ENCODE results near the gene FOXP1.

The FOXP1 gene

DNA sequence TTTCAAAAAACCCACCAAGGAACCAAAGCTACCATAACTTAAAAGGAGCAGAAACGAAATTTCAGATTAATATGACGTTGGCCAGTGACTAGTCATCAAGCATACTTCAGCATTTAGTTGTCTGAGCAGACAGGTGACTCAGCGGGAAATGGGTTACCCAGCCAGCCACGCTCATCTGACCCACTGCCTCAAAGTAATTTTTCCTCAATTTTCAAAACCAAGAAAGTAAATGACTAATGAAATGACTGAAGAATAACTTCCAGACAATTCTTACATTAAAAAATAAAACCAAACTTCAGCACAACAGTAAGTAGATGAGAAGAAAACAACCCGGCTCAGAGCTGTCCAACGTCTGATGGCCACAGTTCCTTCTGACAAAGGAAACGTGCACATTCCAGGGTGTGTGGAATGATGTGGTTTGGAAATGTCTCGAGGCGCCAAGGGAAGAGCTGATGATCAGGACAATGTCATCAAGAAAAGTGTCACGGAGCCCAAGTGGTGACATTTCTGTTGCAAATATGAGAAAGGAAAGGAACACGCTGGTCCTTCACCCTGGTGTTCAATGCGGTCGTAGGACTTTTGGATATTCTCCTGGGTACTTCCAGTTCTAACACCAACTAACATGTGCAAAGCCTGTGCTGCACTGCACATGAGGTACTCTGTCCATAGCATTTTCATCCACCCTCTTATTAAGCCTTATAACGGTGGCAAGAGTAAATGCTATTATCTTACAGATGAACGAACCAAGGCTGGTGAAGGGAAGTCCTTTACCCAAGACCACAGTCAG, 79.1 kb downstream of the FOXP1 start:
- Histone ChIP-seq H3K27ac (peak overlapping the region; percentile 93), H3K36me3 (replicated peaks) (no peaks in the 10 kb centered on the region), H3K27me3 (replicated peaks) (no peaks in the 10 kb centered on the region), H3K4me3 (ENCODE audit: low read depth, low read length) (peak overlapping the region; percentile 2)
- peak; percentile 97 for DNase-seq
- TF ChIP-seq, protein P1, sequence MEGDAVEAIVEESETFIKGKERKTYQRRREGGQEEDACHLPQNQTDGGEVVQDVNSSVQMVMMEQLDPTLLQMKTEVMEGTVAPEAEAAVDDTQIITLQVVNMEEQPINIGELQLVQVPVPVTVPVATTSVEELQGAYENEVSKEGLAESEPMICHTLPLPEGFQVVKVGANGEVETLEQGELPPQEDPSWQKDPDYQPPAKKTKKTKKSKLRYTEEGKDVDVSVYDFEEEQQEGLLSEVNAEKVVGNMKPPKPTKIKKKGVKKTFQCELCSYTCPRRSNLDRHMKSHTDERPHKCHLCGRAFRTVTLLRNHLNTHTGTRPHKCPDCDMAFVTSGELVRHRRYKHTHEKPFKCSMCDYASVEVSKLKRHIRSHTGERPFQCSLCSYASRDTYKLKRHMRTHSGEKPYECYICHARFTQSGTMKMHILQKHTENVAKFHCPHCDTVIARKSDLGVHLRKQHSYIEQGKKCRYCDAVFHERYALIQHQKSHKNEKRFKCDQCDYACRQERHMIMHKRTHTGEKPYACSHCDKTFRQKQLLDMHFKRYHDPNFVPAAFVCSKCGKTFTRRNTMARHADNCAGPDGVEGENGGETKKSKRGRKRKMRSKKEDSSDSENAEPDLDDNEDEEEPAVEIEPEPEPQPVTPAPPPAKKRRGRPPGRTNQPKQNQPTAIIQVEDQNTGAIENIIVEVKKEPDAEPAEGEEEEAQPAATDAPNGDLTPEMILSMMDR (IDR thresholded peaks at IDR 0.05; ENCODE audit: low read depth, low read length, missing control alignments): no peak
- in situ Hi-C loops (cut with HindIII; ENCODE audit: low pct_ligation_motif_present, low sequenced_read_pairs): no loop called here

DNA sequence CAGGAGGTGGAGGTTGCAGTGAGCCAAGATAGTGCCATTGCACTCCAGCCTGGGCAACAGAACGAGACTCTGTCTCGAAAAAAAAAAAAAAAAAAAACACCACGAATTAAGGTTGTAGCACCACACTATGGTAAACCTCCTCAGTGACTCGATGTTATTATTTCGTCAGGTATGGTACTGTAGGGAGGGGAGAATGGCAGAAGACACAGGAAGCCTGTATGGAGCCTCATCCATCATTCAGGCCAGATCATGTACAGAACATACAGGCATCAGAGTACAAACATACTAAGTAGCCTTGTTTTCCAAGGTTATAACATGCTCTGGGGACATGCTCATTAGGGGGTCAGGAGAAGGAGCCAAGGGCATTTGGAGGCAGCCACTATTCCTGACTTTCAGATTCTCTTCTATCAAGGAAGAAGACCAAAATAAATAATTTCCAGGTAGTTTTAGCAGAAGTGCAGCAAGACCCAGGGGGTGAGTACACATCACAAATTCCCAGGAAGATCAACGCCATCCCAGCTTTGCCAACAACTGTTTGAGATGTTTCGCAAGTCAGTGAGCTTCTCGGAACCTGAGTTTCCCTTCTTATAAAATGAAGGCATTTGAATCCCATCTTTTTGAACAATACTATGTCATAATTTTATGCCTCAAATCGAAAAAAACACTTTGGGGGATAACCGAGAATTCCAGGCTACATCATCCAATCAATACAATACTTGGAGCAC, 79.8 kb downstream of the FOXP1 start:
- TF ChIP-seq, protein P1 (IDR thresholded peaks at IDR 0.05; ENCODE audit: low read depth, low read length, missing control alignments): no peak
- Histone ChIP-seq H3K27me3 (replicated peaks) (no peaks in the 10 kb centered on the region), H3K27ac (peak overlapping the region; percentile 93), H3K36me3 (replicated peaks) (no peaks in the 10 kb centered on the region), H3K4me3 (ENCODE audit: low read depth, low read length) (peak overlapping the region; percentile 15)
- DNase-seq: peak; percentile 63
- in situ Hi-C loops (cut with HindIII; ENCODE audit: low pct_ligation_motif_present, low sequenced_read_pairs): no loop called here

GRCh38 chr3:71502066-71502625, 81.4 kb downstream of the FOXP1 start:
- H3K27me3 ChIP-seq (replicated peaks): no peaks in the 10 kb centered on the region
- in situ Hi-C loops (cut with HindIII; ENCODE audit: low pct_ligation_motif_present, low sequenced_read_pairs): no loop called here
- no peaks in the 10 kb centered on the region for H3K36me3 ChIP-seq (replicated peaks)
- no peak overlapping the region for H3K27ac ChIP-seq
- TF ChIP-seq, protein P1 (IDR thresholded peaks at IDR 0.05; ENCODE audit: low read depth, low read length, missing control alignments): no peak
- no peak overlapping the region for H3K4me3 ChIP-seq (ENCODE audit: low read depth, low read length)
- no peak for DNase-seq

DNA sequence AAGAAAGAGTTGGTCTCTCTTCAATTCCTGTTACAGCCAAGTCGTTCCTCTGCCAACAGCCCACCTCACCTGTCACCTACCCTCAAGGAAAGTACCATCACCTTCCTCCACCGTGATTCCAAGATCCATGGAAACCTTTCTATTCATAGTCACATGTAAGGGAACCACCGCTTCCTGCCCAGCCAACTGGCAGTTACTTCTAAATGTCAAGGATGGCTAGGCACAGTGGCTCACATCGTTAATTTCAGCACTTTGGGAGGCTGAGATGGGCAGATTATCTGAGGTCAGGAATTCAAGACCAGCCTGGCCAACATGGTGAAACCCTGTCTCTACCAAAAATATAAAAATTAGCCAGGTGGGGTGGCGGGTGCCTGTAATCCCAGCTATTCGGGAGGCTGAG, 82.8 kb downstream of the FOXP1 start:
- no peak for DNase-seq
- Histone ChIP-seq H3K27ac (no peak overlapping the region), H3K36me3 (replicated peaks) (no peaks in the 10 kb centered on the region), H3K4me3 (ENCODE audit: low read depth, low read length) (no peak overlapping the region), H3K27me3 (replicated peaks) (no peaks in the 10 kb centered on the region)
- in situ Hi-C loops (cut with HindIII; ENCODE audit: low pct_ligation_motif_present, low sequenced_read_pairs): no loop called here
- TF ChIP-seq, protein P1 (IDR thresholded peaks at IDR 0.05; ENCODE audit: low read depth, low read length, missing control alignments): no peak

DNA sequence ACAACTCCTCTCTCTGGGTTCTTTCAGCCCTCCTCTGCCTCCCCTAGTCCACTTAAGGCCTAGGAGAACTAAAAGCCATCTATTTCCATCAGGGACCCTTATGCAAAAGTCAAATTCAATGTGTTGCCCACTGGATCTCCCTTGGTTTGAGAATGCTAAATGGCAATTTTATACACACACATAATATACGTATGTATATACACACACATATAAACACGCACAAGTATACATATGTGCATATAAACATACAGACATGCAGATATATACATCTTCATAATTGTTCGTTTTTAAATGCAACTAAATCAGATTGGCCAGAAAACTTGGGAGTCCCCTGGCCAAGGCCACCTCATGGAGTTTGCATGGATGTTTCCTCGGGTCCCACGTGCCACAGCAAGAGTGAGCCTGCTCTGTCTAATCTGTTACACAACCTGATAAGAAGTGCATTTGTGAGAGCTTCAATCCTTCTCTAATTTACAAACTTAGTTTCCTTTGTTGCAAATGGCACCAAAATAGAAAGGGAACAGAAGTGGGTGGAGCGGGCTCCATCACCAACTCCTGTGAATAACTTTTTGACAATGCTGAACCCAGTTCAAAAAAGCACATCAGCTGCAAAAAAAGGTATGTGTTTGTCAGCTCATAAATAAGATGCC, 84.2 kb downstream of the FOXP1 start:
- TF ChIP-seq, protein P1 (IDR thresholded peaks at IDR 0.05; ENCODE audit: low read depth, low read length, missing control alignments): no peak
- no peak for DNase-seq
- Histone ChIP-seq H3K4me3 (ENCODE audit: low read depth, low read length) (no peak overlapping the region), H3K27me3 (replicated peaks) (no peaks in the 10 kb centered on the region), H3K27ac (no peak overlapping the region), H3K36me3 (replicated peaks) (no peaks in the 10 kb centered on the region)
- in situ Hi-C loops (cut with HindIII; ENCODE audit: low pct_ligation_motif_present, low sequenced_read_pairs): no loop called here
